PC-9 (cell line): ENCODE data around the gene PLPPR1. TPM values are rescaled to one million over a fixed set of nuclear protein-coding genes. Genes with fewer than 3 reads are reported as not detected.

ENCODE experiments used
- BruUV-seq: library from RNA; stranded (reverse); fragments of 400-500 nt; replicated peaks from 2 replicates; lab custom pipeline; 2021; lab: Mats Ljungman, UMichigan
- CTCF ChIA-PET: fragments of 300-600 bp; sonication (Branson Sonifier 250); formaldehyde crosslinking; loops from one replicate; lab custom pipeline; 2022; ENCODE audit warnings: antibody characterized with exemption; lab: Charles Lee
- POLR2A ChIA-PET: fragments of 300-600 bp; sonication (Branson Sonifier 250); formaldehyde crosslinking; loops from one replicate; lab custom pipeline; 2022; ENCODE audit warnings: antibody characterized with exemption; ENCODE audit not compliant: unreplicated experiment; lab: Charles Lee
- DNase-seq, 2 experiments: peaks; one replicate each; pipeline versions ENCODE4 v3.0.0 to v3.0.0-alpha.2; 2015 to 2022; ENCODE audit warnings: mixed read lengths in 1 of 2
- H2AFZ ChIP-seq: fragments of 200-600 bp; sonication (generic); 2 replicates; pipeline ENCODE4 v1.8.1; 2017; ENCODE audit warnings: antibody characterized with exemption
- H3F3A ChIP-seq: fragments of 200-600 bp; sonication (generic); 2 replicates; pipeline ENCODE4 v1.8.1; 2017; ENCODE audit warnings: antibody characterized with exemption, mild to moderate bottlenecking, low read depth; ENCODE audit not compliant: insufficient read depth
- H3K27ac ChIP-seq: fragments of 200-600 bp; sonication (generic); 2 replicates; pipeline ENCODE4 v1.6.1; 2016; ENCODE audit warnings: mixed run types
- H3K27me3 ChIP-seq: fragments of 200-600 bp; sonication (generic); 2 replicates; pipeline ENCODE4 v1.6.1; 2016; ENCODE audit warnings: low read depth, mixed run types; ENCODE audit not compliant: insufficient read depth
- H3K36me3 ChIP-seq: fragments of 200-600 bp; sonication (generic); 2 replicates; pipeline ENCODE4 v1.6.1; 2016; ENCODE audit warnings: low read depth, mixed run types
- H3K4me1 ChIP-seq: fragments of 200-600 bp; sonication (generic); replicated peaks from 2 replicates; pipeline ENCODE4 v1.6.1; 2016; ENCODE audit warnings: mixed run types; ENCODE audit not compliant: insufficient read depth
- H3K4me2 ChIP-seq: fragments of 200-600 bp; sonication (generic); 2 replicates; pipeline ENCODE4 v1.6.1; 2017; ENCODE audit warnings: mixed run types
- H3K4me3 ChIP-seq: fragments of 200-600 bp; sonication (generic); 2 replicates; pipeline ENCODE4 v1.6.1; 2016; ENCODE audit warnings: mixed run types
- H3K79me2 ChIP-seq: fragments of 200-600 bp; sonication (generic); 2 replicates; pipeline ENCODE4 v1.6.1; 2017; ENCODE audit warnings: low read depth, mixed run types
- H3K9me2 ChIP-seq: fragments of 200-600 bp; sonication (generic); 2 replicates; pipeline ENCODE4 v1.8.1; 2017; ENCODE audit warnings: mild to moderate bottlenecking; ENCODE audit not compliant: insufficient read depth
- H3K9me3 ChIP-seq: fragments of 200-600 bp; sonication (generic); 2 replicates; pipeline ENCODE4 v1.8.1; 2016; ENCODE audit warnings: low read depth; ENCODE audit not compliant: insufficient read depth
- H4K20me1 ChIP-seq: fragments of 200-600 bp; sonication (generic); 2 replicates; pipeline ENCODE4 v1.8.1; 2017; ENCODE audit not compliant: insufficient read depth
- CTCF ChIP-seq: fragments of 200-600 bp; sonication (generic); conservative IDR thresholded peaks from 2 replicates; pipeline ENCODE4 v1.6.1; 2017; ENCODE audit warnings: mixed run types, antibody characterized with exemption, mild to moderate bottlenecking, moderate library complexity
- EZH2 ChIP-seq: fragments of 200-600 bp; sonication (generic); IDR thresholded peaks from 2 replicates; pipeline ENCODE4 v1.8.0; 2017; ENCODE audit warnings: antibody characterized with exemption, low read depth
- intact Hi-C: fragments of 100-400 bp; cut with micrococcal nuclease; formaldehyde crosslinking; loops from one replicate; pipeline ENCODE4 v1.10.0; 2022; ENCODE audit not compliant: unreplicated experiment
- total RNA-seq: library from RNA; stranded (reverse); gene quantifications from 2 replicates; pipeline ENCODE4 v1.2.3, GENCODE V29; 2021

PLPPR1 gene
- total RNA-seq, 1 experiment from 2014 or later = not detected

- Histone ChIP-seq H2AFZ (no peak overlapping the region), H3K4me1 (no peaks in the 10 kb centered on the region), H3K9me2 (no peaks in the 10 kb centered on the region; the same call in 1 of the 2 replicates), H4K20me1 (no peaks in the 10 kb centered on the region), H3F3A (no peaks in the 10 kb centered on the region), H3K9me3 (no peaks in the 10 kb centered on the region), H3K4me3 (no peak overlapping the region), H3K27ac (no peak overlapping the region), H3K27me3 (no peaks in the 10 kb centered on the region), H3K4me2 (no peak overlapping the region), H3K36me3 (no peaks in the 10 kb centered on the region), H3K79me2 (no peaks in the 10 kb centered on the region)
- no TSS peak for BruUV-seq
- intact Hi-C loops = no loop called here
- no peak for TF ChIP-seq CTCF
- TF ChIP-seq EZH2 = no peak
- no peak for DNase-seq
- POLR2A ChIA-PET = no interaction called here
- CTCF ChIA-PET = no interaction called here
These were observed 241.8 kb downstream of the PLPPR1 start for GRCh38 chr9:101270302-101270701.

DNA sequence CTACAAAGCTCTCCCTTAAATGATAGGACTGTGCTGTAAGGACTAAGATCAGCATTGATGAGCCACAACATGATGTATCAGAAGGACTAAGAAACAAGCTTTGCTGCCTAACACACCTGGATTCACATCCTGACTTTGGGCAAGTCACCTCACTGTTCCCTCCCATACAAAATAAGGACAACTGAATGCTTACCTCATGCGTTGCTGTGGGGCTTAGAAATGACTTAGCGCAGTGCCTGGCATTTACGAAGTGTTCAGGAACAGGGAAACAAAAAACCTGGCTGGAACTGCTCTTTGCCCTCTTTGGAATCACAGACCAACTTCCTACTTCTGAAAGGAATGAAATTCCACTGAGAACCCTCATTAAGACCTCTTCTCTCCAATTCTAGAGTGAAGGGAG lies 242.6 kb downstream of the PLPPR1 start:
- ChIA-PET POLR2A (no interaction called here), CTCF (no interaction called here)
- Histone ChIP-seq H3K79me2 (no peaks in the 10 kb centered on the region), H3K36me3 (no peaks in the 10 kb centered on the region), H3K9me3 (no peaks in the 10 kb centered on the region), H3K4me1 (no peaks in the 10 kb centered on the region), H3K4me3 (no peak overlapping the region), H3F3A (no peaks in the 10 kb centered on the region), H3K9me2 (no peaks in the 10 kb centered on the region; the same call in 1 of the 2 replicates), H2AFZ (no peak overlapping the region), H4K20me1 (no peaks in the 10 kb centered on the region), H3K27me3 (0 out of 2 replicates have a peak, but pooled peaks cover 3% of the 10 kb centered on the region), H3K4me2 (no peak overlapping the region), H3K27ac (no peak overlapping the region)
- no peak for DNase-seq
- BruUV-seq = no TSS peak
- TF ChIP-seq EZH2 (no peak), CTCF (no peak)
- intact Hi-C loops = no loop called here

DNA sequence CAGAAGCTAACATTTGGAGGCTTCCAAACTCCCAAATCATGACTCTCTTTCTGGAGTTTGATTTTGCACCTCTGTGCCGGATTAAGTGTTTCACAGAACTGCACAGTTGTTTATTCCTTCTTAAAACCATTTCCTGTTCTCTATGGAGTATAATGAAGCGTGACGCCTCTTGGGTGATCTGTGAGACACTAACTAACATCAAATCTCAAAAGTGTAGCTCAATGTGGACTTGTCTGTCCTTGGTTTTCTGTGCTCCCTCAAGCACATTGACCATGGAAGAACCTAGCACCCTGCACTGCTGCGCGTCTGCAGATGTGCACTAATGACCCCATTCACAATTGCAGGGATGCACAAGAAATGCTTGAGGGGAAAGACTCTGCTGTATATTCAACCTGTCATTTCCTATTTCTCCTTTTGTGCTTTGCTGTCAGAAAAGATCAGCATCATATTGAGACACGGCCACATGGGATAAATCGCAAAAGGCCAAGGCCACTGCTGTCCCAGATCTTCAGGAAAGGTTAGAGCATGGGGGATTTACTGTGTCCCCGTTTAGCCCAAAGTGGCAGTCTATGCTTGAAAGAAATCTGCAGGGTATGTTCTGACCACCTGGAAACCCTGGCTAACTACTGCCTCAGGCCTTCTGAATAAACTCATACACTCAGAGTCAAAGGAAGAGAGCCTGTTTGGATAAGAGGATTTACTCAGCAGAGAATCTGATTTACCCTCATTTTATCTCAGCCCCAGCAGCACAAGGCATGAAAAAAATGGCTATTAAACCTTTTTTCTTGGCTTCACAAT lies 246.6 kb downstream of the PLPPR1 start:
- no peaks in the 10 kb centered on the region for H4K20me1 ChIP-seq
- no peaks in the 10 kb centered on the region for H3K4me1 ChIP-seq
- no peaks in the 10 kb centered on the region for H3K79me2 ChIP-seq
- no peaks in the 10 kb centered on the region for H3K9me3 ChIP-seq
- ChIA-PET CTCF (no interaction called here), POLR2A (interaction anchor here (0.7 kb wide), 1 partner anchor 563 kb away, joined by 5 read pairs; no protein-coding TSS in a partner anchor)
- no peaks in the 10 kb centered on the region for H3K36me3 ChIP-seq
- BruUV-seq = no TSS peak
- DNase-seq = no peak
- H3F3A ChIP-seq = no peaks in the 10 kb centered on the region
- no peak overlapping the region for H3K27ac ChIP-seq
- no peak overlapping the region for H3K4me3 ChIP-seq
- intact Hi-C loops = no loop called here
- H3K4me2 ChIP-seq = no peak overlapping the region
- TF ChIP-seq EZH2 (no peak), CTCF (no peak)
- no peak overlapping the region for H2AFZ ChIP-seq
- H3K9me2 ChIP-seq = no peaks in the 10 kb centered on the region
- 0 out of 2 replicates have a peak, but pooled peaks cover 3% of the 10 kb centered on the region for H3K27me3 ChIP-seq
